Measurements from ENCODE around the gene PNPLA5.
"Not testable (repeated sequence)": the region's sequence is repeated elsewhere in the genome, so short reads cannot be mapped to it uniquely, and the experiment has no call there.

PNPLA5 gene

DNA sequence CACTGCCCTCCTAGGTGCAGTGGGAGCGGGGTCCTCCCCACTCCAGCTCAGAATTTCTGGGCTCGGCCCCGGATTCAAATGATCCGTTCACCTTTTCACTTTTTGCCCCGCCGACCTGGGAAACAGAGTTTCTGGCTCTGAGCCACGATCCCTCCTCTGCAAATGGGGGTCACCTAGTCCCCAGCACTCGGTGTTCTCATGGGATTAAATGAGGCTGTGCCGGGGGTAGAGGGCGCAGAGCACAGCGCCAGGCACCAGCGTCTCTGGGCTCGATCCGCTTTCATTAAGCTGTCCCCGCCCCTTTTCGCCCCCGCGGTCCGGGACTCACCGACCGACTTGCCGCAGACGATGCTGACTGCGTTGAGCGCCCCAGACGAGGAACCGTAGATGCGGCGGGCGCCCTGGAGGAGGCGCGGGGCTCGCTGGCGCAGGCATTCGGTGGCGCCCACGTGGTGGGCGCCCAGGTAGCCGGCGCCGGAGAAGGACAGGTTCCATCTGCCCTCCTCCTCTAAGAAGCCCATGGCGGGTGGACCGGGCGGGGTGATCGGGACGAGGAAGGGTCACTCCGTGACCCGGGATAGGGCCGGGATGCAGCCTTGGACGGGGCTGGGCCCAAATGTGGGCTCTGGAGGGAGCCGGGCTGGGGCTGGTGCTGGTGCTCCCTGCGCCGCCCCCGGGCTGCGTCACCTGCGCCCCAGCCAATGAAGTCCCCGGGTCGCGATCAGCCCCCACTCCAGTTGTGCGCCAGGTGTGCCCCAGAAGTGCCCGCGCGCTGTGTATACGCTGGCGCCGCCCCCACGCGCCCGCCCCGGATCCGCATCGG is at the start of gene PNPLA5:
PNPLA5 (minus strand) TSS at position 654 of the 823 bp plus-strand sequence; CDS start at position 521, 133 bp downstream.
- no peak for DNase-seq (ENCODE audit: low spot score)

- DNase-seq (ENCODE audit: low spot score): no peak
Observed at GRCh38 chr22:43941449-43941848, 49.6 kb upstream of the PNPLA5 start.

DNA sequence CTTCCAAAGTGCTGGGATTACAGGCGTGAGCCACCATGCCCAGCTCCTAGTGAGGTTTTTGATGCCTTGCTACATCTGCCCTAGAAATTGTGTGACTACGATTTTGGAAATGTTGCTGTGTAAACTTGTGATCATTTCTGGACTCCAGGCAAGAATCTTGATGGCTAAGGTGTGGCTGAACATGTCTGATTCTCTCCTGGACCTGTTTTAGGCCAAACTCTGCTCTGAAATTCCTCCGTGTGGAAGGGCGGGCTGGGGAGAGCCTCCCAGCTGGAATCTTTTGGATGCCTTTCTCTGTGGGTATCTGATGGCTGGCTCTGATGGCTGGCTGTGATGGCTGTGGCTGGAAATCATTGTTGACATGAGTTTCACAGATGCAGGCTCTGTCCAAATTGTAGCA is 40.0 kb upstream of the PNPLA5 start:
- DNase-seq (ENCODE audit: low spot score): no peak

DNA sequence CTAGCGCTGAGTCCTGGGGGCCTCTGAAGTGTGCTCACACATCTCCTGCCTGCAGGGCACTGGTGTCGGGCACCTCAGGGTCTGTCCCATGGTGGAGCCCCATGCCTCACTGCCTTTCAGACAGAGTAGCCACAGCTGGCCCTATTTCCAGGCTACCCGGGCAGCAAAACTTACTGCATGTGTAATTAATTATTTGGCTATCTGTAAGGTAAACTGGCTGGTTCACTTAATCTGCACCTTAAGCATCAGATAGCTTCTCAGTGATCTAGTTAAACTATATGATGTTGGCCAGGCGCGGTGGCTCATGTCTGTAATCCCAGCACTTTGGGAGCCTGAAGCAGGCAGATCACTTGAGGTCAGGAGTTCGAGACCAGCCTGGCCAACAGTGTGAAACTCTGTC is 37.1 kb upstream of the PNPLA5 start:
- no peak for DNase-seq (ENCODE audit: low spot score)

DNA sequence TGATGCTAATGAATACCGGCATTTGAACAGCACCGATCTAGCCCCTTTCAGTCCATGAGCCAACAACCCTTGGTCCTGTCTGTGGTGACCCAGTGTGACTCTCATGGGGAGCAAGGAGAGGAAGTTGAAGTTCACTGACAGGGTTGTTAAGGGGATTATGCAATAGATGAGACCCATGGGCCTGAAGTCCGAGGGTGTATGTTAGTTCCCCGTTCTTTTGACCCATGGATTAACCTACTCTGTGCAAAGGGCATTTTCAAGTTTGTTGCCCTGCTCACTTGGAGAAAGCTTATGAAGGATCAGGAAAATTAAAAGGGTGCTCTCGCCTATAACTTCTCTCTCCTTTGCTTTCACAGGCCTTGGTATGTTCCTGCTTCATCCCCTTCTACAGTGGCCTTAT is 36.7 kb upstream of the PNPLA5 start:
- DNase-seq (ENCODE audit: low spot score): peak; percentile 49

DNA sequence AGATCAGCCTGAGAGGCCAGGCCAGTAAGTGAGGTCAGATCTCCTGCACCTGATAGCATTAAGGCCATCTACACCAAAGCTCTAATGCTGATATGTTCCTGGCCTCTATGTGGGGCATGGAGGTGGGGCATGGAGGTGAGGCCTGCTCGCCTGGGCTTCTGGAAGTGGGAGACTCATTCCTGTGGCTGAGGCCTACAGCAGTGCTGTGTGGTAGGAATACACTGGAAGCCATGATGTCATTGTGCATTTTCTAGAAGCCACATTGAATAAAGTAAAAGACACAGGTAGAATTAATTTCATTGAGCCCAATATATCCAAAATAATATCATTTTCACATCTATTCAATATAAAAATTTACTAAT is 34.5 kb upstream of the PNPLA5 start:
- no peak for DNase-seq (ENCODE audit: low spot score)

- DNase-seq (ENCODE audit: low spot score): peak; percentile 24
Observed at GRCh38 chr22:43925433-43926348, 33.9 kb upstream of the PNPLA5 start.

GRCh38 chr22:43924877-43925276 is 33.1 kb upstream of the PNPLA5 start:
- DNase-seq (ENCODE audit: low spot score): no peak

DNA sequence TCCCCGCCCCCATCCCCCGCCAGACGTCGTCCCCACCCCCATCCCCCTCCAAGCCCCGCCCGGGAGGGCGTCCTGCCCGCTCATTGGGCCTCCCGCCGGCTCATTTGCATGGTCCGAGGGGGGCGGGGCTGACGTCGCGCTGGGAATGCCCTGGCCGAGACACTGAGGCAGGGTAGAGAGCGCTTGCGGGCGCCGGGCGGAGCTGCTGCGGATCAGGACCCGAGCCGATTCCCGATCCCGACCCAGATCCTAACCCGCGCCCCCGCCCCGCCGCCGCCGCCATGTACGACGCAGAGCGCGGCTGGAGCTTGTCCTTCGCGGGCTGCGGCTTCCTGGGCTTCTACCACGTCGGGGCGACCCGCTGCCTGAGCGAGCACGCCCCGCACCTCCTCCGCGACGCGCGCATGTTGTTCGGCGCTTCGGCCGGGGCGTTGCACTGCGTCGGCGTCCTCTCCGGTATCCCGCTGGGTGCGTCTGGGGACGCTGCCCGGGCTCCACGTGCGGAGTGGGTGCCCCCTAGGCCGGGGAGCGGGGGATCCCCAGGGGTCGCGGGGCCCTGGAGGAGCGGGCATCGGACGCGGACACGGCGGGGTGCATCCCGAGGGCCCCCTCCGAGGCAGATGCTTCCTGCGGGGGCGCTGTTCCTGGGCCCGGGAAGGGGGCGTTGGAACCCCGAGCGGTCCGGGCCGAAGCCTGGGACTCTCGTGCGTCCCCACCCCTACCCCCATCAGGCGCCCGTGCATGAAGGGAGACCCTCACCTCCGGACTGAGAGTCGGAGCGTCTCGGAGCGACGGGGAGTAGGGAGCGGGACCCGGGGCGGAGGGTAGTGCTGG is 32.0 kb upstream of the PNPLA5 start, which contains the start of gene PNPLA3:
PNPLA3 (plus strand) TSS at position 175 of the 834 bp plus-strand sequence; CDS start at position 282, 107 bp downstream.
- peak; percentile 95 for DNase-seq (ENCODE audit: low spot score)

DNA sequence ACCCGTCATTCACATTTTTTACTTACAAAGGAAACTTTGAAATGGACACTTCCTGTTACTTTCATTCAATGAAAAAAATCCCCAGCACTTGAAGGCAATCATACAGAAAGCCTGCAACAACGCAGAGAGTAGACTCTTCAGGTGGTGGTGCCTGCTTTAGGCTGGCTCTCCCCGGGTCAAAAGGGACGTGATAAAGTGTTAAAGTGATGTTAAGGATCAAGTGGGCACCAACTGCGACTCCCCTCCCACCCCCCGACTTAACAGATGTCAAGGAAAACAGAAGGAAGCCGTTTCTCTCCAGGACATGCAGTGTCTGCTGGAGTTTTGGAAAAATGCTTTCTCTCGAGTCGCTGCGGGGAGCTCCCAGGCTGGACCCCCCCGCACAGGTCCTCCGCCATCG is 31.4 kb upstream of the PNPLA5 start:
- DNase-seq (ENCODE audit: low spot score): no peak

DNA sequence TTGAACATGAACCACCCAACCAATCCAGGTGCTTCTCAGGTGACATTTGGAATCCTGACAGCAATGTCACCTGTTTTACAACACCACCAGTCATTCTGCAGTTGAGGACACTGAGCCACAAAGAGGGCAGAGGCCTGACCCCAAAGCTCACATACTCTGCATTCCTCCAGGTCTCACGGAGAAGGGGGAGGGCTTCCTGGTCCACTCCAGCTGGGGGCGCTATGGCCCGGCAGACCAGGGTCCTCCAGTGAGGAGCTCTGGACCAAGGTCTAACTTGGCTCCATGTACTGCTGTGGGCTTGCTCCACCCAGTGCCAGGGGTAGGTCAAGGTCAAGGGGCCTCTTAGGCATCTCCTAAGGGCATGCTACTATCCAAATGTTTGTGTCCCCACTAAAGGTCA is 30.3 kb upstream of the PNPLA5 start:
- DNase-seq (ENCODE audit: low spot score): no peak

GRCh38 chr22:43921370-43921769 is 29.6 kb upstream of the PNPLA5 start:
- DNase-seq (ENCODE audit: low spot score): peak; percentile 68

DNA sequence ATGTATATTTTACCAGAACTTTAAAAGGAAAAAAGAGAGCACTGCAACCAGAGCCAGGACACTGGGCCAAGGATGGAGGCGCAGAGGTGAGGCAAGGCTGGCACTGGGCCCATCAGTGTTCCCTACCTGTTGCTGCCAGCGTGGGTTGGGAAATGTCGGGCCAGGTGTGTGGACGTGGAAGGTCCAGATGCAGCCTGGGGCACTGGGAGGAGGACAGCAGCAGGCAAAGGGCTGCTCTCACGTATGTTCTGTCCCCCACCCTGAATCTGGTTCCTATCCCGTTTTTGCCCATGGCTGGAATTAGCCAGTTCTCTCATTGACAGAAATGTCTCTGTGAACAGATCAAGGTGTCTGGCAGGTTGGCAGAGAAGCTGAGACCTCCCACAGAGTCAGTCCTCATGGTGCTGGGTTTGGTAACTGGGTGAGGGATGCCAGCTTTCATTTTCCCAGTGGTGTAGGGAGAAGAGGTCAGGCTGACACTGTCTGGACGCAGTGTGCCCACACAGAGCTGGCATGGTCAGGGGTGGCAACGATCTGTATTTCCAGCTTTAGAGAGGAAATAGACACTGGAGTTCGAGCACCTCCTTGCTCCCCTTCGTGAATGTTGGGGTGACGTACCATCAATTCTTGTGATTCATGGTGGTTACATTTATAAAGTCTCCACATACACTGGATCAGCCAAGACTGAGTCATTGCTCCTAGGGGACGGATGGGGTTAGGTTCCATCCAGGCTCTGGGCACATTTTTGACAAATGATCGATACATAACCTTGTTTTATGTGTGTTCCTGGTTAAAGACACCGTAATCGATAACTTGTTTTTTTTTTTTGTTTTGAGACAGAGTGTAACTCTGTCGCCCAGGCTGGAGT is 27.5 kb upstream of the PNPLA5 start:
- DNase-seq (ENCODE audit: low spot score): no peak

DNA sequence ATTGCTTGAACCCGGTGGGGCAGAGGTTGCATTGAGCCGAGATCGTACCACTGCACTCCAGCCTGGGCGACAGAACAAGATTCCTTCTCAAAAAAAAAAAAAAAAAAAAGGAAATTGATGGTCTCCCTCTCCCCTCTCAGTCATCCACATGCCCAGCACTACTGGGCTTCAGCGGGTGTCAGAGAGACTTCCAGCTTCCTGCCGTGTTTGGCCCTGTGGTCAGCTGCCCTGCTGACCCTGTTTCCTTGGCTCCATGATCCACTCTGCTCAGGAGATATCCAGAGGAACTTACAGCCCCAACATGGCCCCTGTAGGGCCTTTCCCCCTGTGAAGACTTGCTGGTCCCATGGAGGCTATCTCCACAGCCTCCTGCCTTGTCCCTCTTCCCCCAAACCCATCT is 25.7 kb upstream of the PNPLA5 start:
- DNase-seq (ENCODE audit: low spot score): no peak

DNA sequence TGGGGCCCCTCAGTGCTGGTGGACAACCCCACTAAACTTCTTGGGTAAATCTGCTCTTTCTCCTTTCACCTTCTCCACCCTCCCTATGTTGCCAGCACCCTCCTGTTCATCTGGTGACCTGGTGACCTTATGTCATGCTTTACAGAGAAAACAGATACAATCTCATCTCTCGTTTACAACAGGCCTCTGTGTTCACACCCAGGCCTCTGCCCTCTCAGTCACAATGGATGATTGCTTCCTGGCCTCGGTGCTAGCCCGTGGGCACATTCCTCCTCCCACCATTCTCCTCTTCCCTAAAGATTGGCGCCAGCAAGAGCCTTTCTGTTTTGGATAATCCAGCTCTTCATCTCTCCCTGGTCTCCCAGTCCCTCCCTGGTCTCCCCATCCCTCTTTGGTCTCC is 19.5 kb upstream of the PNPLA5 start:
- no peak for DNase-seq (ENCODE audit: low spot score)

GRCh38 chr22:43910178-43910695 is 18.4 kb upstream of the PNPLA5 start:
- no peak for DNase-seq (ENCODE audit: low spot score)

GRCh38 chr22:43909708-43910107 is 17.9 kb upstream of the PNPLA5 start:
- DNase-seq (ENCODE audit: low spot score): no peak

GRCh38 chr22:43905681-43906080 is 13.9 kb upstream of the PNPLA5 start:
- DNase-seq (ENCODE audit: low spot score): no peak

DNA sequence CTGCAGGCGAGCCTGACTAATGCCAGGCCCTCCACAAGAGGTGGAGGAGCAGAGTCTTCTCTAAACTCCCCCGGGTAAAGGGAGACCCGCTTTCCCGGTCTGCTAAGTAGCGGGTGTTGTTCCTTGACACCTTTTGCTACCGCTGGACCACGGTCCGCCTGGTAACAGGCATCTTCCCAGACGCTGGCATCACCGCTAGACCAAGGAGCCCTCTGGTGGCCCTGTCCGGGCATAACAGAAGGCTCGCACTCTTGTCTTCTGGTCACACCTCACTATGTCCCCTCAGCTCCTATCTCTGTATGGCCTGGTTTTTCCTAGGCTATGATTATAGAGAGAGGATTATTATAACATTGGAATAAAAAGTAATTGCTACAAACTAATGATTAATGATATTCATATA is 12.6 kb upstream of the PNPLA5 start:
- not testable (repeated sequence) for DNase-seq (ENCODE audit: low spot score)

DNA sequence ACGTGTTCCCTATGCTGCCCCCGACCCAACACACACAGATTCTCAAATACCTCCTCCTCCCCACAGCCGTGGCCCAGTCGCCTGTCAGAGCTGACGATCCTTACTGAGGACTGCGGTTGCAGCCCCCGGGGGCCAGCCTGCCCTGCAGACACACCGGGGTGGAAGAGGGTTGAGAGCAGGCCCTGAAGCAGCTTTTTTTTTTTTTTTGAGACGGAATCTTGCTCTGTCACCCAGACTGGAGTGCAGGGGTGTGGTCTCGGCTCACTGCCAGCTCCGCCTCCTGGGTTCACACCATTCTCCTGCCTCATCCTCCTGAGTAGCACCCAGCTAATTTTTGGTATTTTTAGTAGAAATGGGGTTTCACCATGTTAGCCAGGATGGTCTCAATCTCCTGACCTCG is 11.2 kb upstream of the PNPLA5 start:
- not testable (repeated sequence) for DNase-seq (ENCODE audit: low spot score)
